SJCRH30 (cell line): ENCODE results near the gene ZNF654. TPM values are rescaled to one million over a fixed set of nuclear protein-coding genes. Genes with fewer than 3 reads are reported as not detected.

Experiments
- DNase-seq, 2 experiments: peaks; one replicate each; pipeline ENCODE4 v3.0.0-alpha.2; 2015 to 2020
- H3K27ac ChIP-seq: fragments of 250-450 bp; sonication (Bioruptor Pico); 2 replicates; pipeline ENCODE4 v1.5.1; 2020; ENCODE audit warnings: mild to moderate bottlenecking, moderate library complexity
- H3K27me3 ChIP-seq: fragments of 250-450 bp; sonication (Bioruptor Pico); 2 replicates; pipeline ENCODE4 v1.5.1; 2020; ENCODE audit warnings: mild to moderate bottlenecking, moderate library complexity
- H3K36me3 ChIP-seq: fragments of 250-450 bp; sonication (Bioruptor Pico); 2 replicates; pipeline ENCODE4 v1.5.1; 2020; ENCODE audit warnings: mild to moderate bottlenecking, moderate library complexity
- H3K4me1 ChIP-seq: fragments of 250-450 bp; sonication (Bioruptor Pico); 2 replicates; pipeline ENCODE4 v1.5.1; 2020; ENCODE audit warnings: mild to moderate bottlenecking, moderate library complexity
- H3K4me3 ChIP-seq: fragments of 250-450 bp; sonication (Bioruptor Pico); 2 replicates; pipeline ENCODE4 v1.5.1; 2020; ENCODE audit warnings: mild to moderate bottlenecking, moderate library complexity
- H3K9me3 ChIP-seq: fragments of 250-450 bp; sonication (Bioruptor Pico); replicated peaks from 2 replicates; pipeline ENCODE4 v1.5.1; 2020; ENCODE audit warnings: mild to moderate bottlenecking, moderate library complexity
- total RNA-seq: library from RNA; depleted of rRNA; stranded (reverse); fragments of >200 nt; shearing (Covaris generic); gene quantifications from 2 replicates; pipeline ENCODE4 v1.2.3, GENCODE V29; 2014

ZNF654 gene
- total RNA-seq, 1 experiment from 2014 or later, result 14.1 TPM

DNA sequence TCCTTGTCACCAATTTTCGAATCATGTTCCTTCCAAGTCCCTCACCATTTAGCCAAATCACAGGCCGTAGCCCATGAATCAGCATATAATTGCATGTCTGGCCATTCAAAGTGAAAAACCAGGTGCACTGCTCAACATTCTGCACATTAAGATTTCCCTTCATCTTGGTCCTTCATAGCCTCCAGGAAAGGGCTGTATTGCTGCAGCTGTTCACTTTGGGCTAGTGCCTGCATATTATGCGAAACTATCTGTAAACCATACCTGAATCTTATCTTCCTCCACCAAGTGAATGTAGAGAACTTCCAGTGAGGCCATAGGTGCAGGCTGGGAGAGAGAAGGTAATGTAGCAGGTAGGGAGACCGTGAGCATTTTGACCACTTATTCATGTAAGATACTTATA lies 18.5 kb upstream of the ZNF654 start:
- H3K9me3 ChIP-seq, result no peaks in the 10 kb centered on the region
- DNase-seq, result no peak
- H3K36me3 ChIP-seq, result no peaks in the 10 kb centered on the region
- no peak overlapping the region for H3K27ac ChIP-seq
- no peak overlapping the region for H3K4me3 ChIP-seq
- H3K4me1 ChIP-seq, result no peaks in the 10 kb centered on the region
- H3K27me3 ChIP-seq, result no peaks in the 10 kb centered on the region

DNA sequence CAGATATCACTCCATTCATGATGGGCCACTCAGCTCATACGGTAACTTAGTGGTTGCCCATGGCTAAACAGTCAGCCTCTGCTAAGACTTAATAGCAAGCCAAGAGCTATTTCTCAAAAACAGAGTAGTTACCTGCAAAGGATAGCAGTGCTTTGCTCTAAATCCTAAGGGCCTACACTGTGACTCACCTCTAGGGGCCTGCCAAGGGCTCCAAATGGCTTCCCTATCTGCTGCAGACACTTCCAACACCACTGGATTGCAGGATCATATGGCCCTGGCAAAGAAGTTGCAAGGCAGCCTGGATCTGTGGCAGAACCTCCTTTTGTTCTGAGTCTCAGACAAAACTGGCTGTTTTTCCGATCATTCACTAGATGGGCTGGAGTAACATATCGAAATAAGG lies 18.1 kb upstream of the ZNF654 start:
- Histone ChIP-seq H3K27ac (no peak overlapping the region), H3K4me1 (no peaks in the 10 kb centered on the region), H3K27me3 (no peaks in the 10 kb centered on the region), H3K9me3 (no peaks in the 10 kb centered on the region), H3K4me3 (no peak overlapping the region), H3K36me3 (no peaks in the 10 kb centered on the region)
- DNase-seq, result no peak

DNA sequence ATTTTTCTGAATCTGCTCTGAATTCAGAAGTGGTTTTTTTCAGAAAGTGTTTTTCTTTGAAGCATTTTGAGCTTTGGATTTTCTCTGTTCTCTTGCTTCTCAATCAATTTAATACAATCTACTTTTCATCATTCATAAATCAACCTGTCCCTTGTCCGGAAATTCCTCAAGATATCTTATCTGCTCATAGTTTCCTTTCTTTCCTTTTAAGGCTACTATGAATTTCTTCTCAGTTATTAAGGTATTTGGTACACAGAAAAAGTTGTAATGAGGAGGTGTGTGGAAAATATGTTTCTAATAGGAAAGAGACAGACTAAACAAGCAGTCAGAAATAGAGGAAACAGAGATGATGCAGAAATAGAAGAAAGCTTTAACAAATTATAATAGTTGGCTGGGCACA lies 14.6 kb upstream of the ZNF654 start:
- Histone ChIP-seq H3K9me3 (no peaks in the 10 kb centered on the region), H3K4me3 (no peak overlapping the region), H3K36me3 (no peaks in the 10 kb centered on the region), H3K27ac (no peak overlapping the region), H3K4me1 (no peaks in the 10 kb centered on the region), H3K27me3 (no peaks in the 10 kb centered on the region)
- no peak for DNase-seq

DNA sequence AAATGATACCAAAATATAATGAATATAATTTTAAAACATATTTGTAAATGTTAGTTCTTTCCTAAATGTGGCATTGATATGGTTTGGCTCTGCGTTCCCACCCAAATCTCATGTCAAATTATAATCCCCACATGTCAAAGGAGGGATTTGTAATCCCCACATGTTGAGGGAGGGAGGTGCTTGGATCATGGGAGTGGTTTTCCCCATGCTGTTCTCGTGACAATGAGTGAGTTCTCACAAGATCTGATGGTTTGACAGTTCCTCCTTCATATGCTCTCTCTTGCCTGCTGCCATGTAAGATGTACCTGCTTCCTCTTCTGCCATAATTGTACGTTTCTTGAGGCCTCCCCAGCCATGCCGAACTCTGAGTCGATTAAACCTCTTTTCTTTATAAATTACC lies 12.3 kb upstream of the ZNF654 start:
- H3K4me3 ChIP-seq, result no peak overlapping the region
- H3K27me3 ChIP-seq, result no peaks in the 10 kb centered on the region
- no peaks in the 10 kb centered on the region for H3K4me1 ChIP-seq
- no peaks in the 10 kb centered on the region for H3K36me3 ChIP-seq
- DNase-seq, result no peak
- no peak overlapping the region for H3K27ac ChIP-seq
- H3K9me3 ChIP-seq, result no peaks in the 10 kb centered on the region

DNA sequence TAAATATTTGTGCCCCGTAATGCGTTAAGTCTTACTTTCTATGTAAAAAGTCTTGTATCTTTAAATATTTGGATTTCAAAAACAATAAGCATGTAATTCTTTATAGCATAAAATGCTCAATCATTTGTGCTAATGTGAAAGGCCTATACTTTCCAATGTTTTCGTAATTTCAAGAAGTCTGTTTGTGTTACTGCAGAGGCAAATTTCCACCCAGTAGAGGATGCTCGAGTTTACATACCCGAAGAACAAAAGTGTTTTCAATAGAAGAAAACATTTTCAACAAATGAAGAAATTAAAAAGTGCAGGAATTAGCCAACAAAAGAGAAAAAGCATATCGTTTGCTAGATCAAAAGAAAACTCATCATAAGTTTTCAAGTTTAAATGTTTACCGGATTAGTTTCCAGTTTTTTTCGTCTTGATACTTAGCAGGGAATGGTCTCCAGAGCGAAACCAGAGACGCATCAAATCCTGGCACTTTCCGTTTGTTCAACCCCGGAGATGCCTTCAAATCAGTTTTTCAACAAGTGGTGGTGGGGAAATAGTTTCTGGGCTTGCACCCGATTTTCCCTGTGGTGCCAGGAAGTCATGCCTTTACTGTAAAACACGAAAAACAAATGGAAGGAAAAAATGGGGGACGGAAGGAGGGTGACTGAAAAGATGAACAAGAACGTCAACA lies 1.3 kb upstream of the ZNF654 start:
- no peak for DNase-seq
- Histone ChIP-seq H3K4me3 (peak overlapping the region; percentile 83), H3K36me3 (peaks cover 18% of the 10 kb centered on the region), H3K27ac (peak overlapping the region; percentile 94), H3K27me3 (no peaks in the 10 kb centered on the region), H3K9me3 (no peaks in the 10 kb centered on the region), H3K4me1 (no peaks in the 10 kb centered on the region; the same call in 1 of the 2 replicates)

GRCh38 chr3:88058306-88058580 lies 812 bp upstream of the ZNF654 start:
- no peaks in the 10 kb centered on the region; the same call in 1 of the 2 replicates for H3K4me1 ChIP-seq
- no peak for DNase-seq

DNA sequence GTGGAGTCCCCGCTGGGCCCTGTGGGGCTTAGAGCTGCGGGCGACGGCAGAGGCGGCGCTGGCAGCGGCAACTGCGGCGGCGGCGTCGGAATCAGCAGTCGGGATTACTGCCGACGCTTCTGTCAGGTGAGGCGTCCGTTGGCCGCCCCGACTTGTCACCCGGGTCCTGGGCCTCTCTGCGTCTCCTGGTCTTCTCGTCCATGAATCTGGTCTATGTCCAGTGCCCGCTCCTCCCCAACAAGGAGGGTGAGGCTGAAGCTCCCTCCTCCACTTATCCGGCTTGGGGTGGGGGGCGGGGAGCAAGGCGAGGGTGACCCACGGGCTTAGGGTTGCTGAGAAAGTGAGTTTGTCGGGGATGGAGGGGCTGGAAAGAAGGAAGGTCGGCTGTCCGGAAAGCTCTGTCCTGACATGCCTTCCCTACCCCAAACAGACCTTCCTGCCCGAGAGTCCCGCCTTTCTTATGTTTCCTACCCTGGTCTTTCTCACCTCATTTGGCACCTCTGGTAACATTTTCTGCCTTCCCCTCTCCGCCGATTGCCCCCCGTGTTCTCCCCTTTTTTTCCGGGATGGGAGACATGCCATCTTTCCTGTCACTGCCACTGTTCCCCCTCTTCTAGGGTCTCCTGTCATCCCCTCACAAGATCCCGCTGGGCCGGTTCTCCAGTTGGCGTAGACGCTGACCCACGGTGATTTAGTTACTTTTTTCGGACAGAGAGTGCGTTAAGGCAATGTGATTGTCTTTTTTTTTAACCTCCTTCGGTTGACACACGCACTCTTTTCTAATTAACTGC lies 520 bp downstream of the ZNF654 start:
- DNase-seq, result no peak
- no peaks in the 10 kb centered on the region; the same call in 1 of the 2 replicates for H3K4me1 ChIP-seq
- H3K27me3 ChIP-seq, result no peaks in the 10 kb centered on the region

More at GRCh38 chr3:88058306-88058580, 812 bp upstream of the ZNF654 start:
- no peaks in the 10 kb centered on the region for H3K27me3 ChIP-seq
- peaks cover 17% of the 10 kb centered on the region for H3K36me3 ChIP-seq
- H3K4me3 ChIP-seq, result peak overlapping the region; percentile 83
- peak overlapping the region; percentile 94 for H3K27ac ChIP-seq
- H3K9me3 ChIP-seq, result no peaks in the 10 kb centered on the region

DNA sequence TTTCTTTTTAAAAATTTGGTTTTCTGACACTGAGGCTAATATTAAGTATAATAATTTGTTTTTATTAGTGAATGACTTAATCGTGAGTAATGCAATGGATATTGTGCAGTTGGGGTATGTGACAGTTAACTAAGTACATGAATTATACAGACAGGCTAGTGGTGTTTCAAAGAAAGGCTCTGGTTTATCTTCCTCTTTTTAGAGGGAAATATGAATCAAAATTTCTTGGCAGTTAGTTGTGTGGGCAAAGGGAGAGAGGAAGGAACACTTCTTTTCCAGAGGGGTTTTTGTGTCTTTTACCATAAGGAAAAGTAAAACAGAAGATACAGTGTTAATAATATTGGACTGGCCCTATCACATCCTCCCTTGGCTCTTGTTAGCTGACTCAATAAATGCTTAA lies 2.7 kb downstream of the ZNF654 start:
- Histone ChIP-seq H3K36me3 (0 out of 2 replicates have a peak, but pooled peaks cover 2% of the 10 kb centered on the region), H3K4me1 (no peaks in the 10 kb centered on the region; the same call in 1 of the 2 replicates), H3K27ac (no peak overlapping the region), H3K27me3 (no peaks in the 10 kb centered on the region), H3K4me3 (no peak overlapping the region), H3K9me3 (no peaks in the 10 kb centered on the region)
- DNase-seq, result no peak

More for the DNA sequence above, 520 bp downstream of the ZNF654 start:
- Histone ChIP-seq H3K36me3 (peaks cover 14% of the 10 kb centered on the region), H3K9me3 (no peaks in the 10 kb centered on the region), H3K4me3 (peak overlapping the region; percentile 83), H3K27ac (peak overlapping the region; percentile 94)

DNA sequence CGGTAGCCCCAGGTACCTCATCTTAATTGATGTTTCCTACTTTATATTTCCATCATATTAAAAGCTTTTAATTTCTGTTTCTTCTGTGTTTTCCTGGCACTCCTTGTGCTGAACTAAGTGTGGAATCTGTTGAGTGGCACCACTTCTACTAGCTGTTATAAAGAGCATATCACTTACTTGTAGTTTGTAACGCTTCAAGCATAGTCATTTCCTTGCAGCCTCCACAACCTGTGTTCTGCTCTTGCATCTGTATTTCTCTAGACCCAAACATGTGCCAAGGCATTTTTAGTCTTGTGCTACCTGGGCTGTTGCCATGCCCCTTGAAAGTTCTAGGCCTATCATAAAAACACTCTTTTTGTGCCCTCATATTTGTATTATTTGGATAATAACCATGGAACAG lies 16.0 kb downstream of the ZNF654 start:
- H3K4me3 ChIP-seq, result no peak overlapping the region
- no peak overlapping the region for H3K27ac ChIP-seq
- no peaks in the 10 kb centered on the region; the same call in 1 of the 2 replicates for H3K36me3 ChIP-seq
- no peaks in the 10 kb centered on the region for H3K9me3 ChIP-seq
- no peaks in the 10 kb centered on the region for H3K27me3 ChIP-seq
- no peaks in the 10 kb centered on the region; the same call in 1 of the 2 replicates for H3K4me1 ChIP-seq
- DNase-seq, result no peak

- DNase-seq, result no peak
- no peaks in the 10 kb centered on the region for H3K9me3 ChIP-seq
- no peaks in the 10 kb centered on the region; the same call in 1 of the 2 replicates for H3K4me1 ChIP-seq
- no peaks in the 10 kb centered on the region for H3K36me3 ChIP-seq
- H3K27me3 ChIP-seq, result no peaks in the 10 kb centered on the region
- no peak overlapping the region for H3K27ac ChIP-seq
- H3K4me3 ChIP-seq, result no peak overlapping the region
These were observed 16.4 kb downstream of the ZNF654 start for GRCh38 chr3:88075497-88075896.

DNA sequence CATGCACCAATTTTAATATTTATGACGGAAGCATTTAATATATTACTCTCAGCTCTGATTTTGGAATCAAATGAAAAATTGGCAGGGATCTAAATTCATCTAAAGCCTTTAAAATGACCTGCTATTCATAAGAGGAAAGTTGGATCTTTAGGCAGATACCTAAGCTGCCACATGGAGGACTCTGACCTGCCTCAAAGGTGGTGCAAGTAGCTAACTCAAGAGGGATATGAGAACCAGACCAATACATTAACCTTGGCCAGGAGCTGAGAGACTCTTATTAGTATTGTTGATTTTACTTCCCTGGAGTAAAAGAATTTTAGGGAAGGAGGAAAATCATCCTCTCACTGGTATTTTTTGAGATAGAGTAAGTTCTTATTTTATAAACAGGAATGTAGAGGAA lies 17.7 kb downstream of the ZNF654 start:
- Histone ChIP-seq H3K4me1 (no peaks in the 10 kb centered on the region; the same call in 1 of the 2 replicates), H3K27me3 (no peaks in the 10 kb centered on the region), H3K36me3 (0 out of 2 replicates have a peak, but pooled peaks cover 2% of the 10 kb centered on the region), H3K4me3 (no peak overlapping the region), H3K27ac (no peak overlapping the region), H3K9me3 (no peaks in the 10 kb centered on the region)
- DNase-seq, result no peak

GRCh38 chr3:88078932-88079331 lies 19.9 kb downstream of the ZNF654 start:
- DNase-seq, result no peak
- H3K27ac ChIP-seq, result no peak overlapping the region
- H3K4me3 ChIP-seq, result no peak overlapping the region
- 0 out of 2 replicates have a peak, but pooled peaks cover 2% of the 10 kb centered on the region for H3K36me3 ChIP-seq
- no peaks in the 10 kb centered on the region for H3K9me3 ChIP-seq
- no peaks in the 10 kb centered on the region; the same call in 1 of the 2 replicates for H3K4me1 ChIP-seq
- no peaks in the 10 kb centered on the region for H3K27me3 ChIP-seq

- Histone ChIP-seq H3K4me3 (no peak overlapping the region), H3K36me3 (peaks cover 10% of the 10 kb centered on the region), H3K9me3 (no peaks in the 10 kb centered on the region), H3K27me3 (no peaks in the 10 kb centered on the region), H3K4me1 (no peaks in the 10 kb centered on the region), H3K27ac (no peak overlapping the region)
- no peak for DNase-seq
These were observed 23.8 kb downstream of the ZNF654 start for GRCh38 chr3:88082854-88083253.

- Histone ChIP-seq H3K4me1 (no peaks in the 10 kb centered on the region), H3K27me3 (no peaks in the 10 kb centered on the region), H3K4me3 (no peak overlapping the region), H3K27ac (no peak overlapping the region), H3K36me3 (peaks cover 20% of the 10 kb centered on the region), H3K9me3 (no peaks in the 10 kb centered on the region)
- no peak for DNase-seq
These were observed 25.0 kb downstream of the ZNF654 start for GRCh38 chr3:88084097-88084501.

DNA sequence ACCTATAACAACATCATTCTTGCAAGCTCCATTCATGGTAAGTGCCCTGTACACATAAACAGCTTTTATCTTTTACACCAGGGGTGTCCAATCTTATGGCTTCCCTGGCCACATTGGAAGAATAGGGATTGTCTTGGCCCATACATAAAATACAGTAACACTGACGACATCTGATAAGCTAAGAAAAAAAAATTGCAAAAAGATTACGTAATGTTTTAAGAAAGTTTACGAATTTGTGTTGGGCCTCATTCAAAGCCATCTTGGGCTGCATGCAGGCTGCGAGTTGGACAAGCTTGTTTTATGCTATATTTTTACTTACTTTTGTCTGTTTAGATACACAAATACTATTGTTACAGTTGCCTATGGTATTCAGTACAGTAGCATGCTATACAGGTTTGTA lies 31.6 kb downstream of the ZNF654 start:
- H3K4me3 ChIP-seq, result no peak overlapping the region
- H3K36me3 ChIP-seq, result peaks cover 28% of the 10 kb centered on the region
- no peak for DNase-seq
- H3K4me1 ChIP-seq, result no peaks in the 10 kb centered on the region
- no peak overlapping the region for H3K27ac ChIP-seq
- no peaks in the 10 kb centered on the region for H3K9me3 ChIP-seq
- H3K27me3 ChIP-seq, result no peaks in the 10 kb centered on the region
